Stimulated activated CD4-positive, alpha-beta T cell treated with anti-CD3 and anti-CD28 coated beads, Interleukin-12 subunit alpha, Interleukin-12 subunit beta, amount 100 ng/mL, for 4 hours (primary cell): ENCODE measurements around the gene MEGF11.
"Not testable (repeated sequence)": the region's sequence is repeated elsewhere in the genome, so short reads cannot be mapped to it uniquely, and the experiment has no call there.

Experiments used
- DNase-seq: peaks from one replicate; pipeline ENCODE4 v3.0.0-alpha.2; 2020

MEGF11 gene

DNA sequence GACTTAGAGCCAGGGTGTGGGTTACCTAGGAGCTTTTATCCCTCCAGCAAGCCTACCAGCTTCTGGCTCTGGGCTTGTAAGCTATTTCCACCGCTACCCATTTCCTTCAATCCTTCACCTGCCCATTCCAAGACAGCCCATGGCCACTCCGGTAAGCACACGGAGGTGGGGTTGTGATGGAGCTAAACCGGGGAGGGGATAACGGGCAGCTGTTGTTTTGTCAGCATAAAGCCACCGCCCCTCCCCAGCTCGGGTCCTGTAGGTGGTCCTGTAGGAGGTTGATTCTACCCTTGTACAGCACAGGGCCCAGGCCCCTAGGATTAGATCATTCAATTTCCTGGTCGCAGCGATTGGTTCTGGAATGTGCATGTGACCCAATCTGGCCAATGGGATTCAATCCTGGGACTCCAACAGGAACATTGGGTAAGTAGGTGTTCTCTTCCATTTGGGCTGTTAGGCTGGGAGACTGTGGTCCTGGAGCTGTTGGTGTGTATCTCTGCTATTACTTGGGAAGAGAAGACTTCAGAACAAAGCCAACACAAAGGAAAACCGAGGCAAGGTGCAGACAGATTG lies 233.6 kb downstream of the MEGF11 start:
- no peak for DNase-seq

DNA sequence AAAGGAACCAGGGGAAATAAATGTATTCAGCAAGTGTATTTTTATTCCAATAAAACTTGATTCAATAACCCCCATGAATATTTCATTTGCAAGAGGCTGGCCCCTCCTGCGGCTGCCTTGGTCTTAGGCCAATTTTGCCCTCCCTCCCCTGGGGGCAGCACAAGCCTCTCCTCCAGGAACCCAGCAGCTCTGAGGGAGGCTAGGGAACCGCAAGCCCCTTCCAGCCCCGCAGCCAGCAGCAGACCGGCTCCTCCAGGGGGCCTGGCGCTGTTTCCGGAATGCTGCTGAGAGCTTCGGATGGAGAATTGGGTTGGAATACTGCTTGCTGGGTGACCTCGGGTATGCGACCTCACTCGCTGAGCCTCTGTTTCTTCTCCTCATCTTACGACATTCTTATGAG lies 234.2 kb downstream of the MEGF11 start:
- DNase-seq, result no peak

- DNase-seq, result no peak
Observed at GRCh38 chr15:66018488-66018797, 235.1 kb downstream of the MEGF11 start.

DNA sequence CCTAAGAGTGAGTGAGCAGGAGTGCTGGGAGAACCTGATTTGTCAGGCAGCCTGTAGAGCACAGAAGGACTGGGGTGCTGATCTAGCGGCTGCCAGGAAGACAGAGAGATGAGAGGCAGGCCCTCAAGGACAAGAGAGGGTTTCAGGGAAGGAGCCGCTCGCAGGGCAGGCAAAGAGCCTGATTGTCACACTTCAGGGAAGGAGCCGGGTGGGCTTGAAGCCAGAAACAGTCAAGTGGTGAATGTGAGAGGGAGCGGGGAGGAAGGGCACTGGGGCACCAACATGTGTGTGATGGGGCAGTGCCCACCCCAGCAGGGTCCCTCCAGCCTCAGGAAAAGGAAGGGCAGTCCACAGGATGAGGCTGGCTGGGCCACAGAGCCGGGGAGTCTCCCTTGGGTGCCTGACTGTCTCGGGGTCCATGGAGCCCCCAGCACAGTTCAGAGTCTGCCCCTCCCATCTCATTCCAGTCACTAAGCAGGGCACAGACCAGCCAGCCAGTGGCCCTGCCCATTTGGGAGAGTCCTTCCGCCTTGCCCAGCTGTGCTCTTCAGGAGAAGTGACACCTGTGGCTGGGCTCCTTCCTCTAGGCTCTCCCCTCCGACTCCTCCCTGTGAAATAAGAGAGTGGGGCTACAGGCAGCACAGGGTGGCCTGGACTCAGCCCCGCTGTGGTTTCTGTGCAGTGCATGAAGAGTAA lies 235.6 kb downstream of the MEGF11 start:
- DNase-seq, result no peak

GRCh38 chr15:66017000-66017399 lies 236.6 kb downstream of the MEGF11 start:
- no peak for DNase-seq

DNA sequence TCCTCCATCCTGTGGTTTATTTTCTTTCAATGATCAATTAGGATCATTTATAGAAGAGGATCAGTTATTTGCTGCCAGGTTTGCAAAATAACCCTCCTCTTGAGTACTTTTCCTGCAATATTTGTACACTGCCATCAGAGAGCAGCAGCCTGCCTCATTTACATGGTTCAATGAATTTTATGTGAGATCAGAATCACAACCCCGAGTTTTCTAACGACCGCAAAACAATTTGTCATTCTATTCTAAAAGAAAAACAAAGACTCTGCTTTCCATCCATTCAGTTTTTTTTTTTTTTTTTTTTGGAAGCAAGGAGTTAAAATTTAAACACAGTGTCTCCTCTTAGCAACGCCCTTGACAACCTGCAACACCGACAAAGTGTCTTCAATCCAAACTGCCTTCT lies 237.4 kb downstream of the MEGF11 start:
- no peak for DNase-seq

DNA sequence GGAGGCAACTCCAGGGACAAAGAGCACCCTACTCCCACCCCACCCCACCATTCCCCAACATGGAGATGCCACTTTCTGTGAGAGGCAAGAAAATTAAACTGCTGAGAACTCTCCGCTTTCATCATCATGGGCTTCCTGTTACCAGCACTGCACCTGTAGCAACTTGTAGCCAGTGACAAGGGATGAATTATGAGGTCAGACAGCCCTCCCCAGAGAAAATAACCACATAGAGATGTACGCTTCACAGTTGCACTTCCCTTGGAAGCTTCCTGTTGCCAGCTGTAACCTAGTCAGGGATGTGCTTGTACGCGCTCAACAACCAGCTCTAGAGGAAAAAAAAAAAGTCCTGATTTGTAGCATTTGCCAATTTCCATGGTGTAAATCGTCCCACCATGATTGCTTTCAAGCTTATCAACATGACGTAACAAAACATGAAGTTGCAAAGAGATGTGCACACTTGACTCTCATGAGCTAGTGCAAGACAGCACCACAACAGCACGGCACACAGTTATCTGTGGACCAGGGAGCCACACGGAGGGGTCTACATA lies 238.8 kb downstream of the MEGF11 start:
- no peak for DNase-seq

- DNase-seq, result no peak
Observed at GRCh38 chr15:66014022-66014421, 239.5 kb downstream of the MEGF11 start.

GRCh38 chr15:66008940-66009562 lies 244.5 kb downstream of the MEGF11 start:
- DNase-seq, result no peak

DNA sequence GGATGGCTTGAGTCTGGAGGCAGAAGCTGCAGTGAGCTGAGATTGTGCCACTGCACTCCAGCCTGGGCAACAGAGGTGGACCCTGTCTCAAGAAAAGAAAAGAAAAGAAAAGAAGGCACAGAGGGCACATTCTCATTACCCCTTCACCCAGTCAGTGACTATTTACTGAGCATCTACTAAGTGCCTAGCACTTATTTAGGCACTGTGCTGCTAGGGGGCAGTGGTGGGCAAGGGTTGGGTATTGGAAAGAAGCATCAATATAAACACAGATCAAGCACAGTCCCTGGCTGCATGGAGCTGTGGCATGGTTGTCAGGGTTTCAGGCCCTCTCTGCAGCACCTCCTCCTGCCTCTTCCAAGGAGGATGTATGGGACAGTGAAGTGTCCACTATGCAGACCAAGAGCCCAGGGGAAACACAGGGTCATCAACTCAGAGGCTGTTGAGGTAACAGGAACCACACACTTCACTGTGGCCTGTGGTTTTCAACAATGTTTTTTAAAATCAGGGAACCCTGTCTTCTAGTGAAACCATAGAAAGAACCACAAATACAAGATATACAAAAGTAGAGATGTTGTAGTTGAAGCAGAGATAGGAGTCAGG lies 245.8 kb downstream of the MEGF11 start:
- no peak for DNase-seq

GRCh38 chr15:66006986-66007385 lies 246.6 kb downstream of the MEGF11 start:
- DNase-seq, result no peak

GRCh38 chr15:66004618-66005262 lies 248.8 kb downstream of the MEGF11 start:
- DNase-seq, result no peak

- DNase-seq, result not testable (repeated sequence)
Observed at GRCh38 chr15:66003129-66003528, 250.4 kb downstream of the MEGF11 start.

DNA sequence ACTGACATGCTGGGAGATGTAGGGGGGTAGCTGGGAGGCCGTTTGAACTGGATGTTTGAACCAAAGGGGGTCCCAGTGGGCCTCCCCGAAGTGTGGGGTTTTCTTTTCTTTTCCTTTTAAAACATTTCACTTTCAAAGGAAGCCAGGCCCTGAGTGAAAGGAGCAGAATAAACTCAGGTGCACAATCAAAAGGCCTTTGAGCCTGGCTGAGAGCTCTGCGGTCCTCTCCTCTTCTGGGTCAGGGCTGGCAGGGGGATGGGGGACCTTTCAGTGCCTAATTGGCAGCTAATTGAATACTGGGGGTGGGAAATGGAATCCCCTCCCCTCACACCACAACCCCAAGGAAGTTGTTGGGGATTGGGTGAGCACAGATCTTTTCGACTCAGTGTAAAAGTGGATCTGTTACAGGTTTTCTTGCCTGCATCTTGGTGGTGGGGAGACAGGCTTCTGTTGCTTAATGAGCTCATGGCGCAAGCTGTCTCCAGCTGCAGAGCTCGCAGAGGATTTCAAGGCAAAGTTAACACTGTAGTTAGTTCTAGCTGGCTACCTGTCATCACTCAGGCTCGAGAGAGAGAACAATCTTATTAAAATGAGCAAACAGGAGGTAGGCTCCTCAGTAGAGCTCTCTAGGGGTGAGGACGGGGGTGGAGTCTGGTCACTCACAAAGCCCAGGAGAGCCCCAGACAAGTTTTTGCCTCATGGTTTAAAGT lies 251.7 kb downstream of the MEGF11 start:
- no peak for DNase-seq

DNA sequence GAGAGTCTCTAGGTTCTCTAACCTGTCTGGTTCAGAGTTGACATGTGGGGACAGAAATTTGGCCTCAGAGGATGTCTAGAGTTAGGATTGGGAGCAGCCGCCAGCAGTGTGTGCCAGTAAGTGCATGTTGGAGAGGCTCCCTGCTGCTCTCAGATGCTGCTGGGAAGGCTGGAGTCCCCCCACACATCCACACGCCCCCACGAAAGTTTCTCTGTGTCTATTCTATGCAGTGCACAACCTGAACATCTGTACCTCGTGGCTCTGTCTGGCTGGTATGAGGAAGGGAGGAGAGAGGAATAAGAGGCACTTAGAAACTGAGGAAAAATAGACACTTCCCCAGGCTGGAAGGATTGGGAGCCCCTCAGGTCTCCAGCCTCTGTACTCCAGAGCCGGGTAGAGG lies 252.5 kb downstream of the MEGF11 start:
- no peak for DNase-seq

DNA sequence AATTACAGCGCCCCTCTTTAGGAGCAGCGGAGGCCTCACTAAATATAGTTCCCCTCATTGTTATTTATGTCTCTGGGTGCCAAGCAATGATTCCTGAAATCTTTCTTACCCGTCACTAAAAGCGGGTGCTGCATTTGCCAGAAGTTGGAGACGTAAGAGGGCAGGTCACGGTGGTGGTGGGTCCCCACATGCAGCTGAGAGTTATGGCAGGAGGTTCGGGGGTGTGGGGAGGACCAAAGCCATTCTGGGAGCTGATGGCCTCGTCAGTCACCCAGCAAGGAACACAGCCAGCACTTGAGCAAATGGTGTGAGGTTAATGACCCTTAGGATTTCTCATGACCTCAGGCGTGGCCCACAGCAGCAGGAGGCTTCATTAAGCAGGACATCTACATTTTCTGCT lies 255.1 kb downstream of the MEGF11 start:
- no peak for DNase-seq

DNA sequence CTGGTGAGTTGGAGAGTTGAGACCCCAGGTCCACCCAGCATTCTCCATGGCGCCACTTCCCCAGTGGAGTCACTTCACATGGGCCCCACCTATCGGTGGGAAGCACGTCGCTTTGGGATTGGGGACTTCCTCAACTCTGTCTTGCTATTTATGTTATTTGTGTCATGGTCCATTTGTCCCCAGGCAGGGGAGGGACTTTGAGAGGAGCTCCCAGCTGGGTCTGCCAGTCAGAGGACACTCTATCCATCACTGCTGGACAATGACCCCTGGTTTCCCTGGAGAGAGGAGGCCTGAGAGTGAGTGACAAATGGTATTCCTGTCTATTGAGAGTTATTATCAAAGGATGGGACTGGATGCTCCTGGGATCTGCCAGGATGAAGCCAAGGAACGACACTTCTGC lies 256.6 kb downstream of the MEGF11 start:
- no peak for DNase-seq

DNA sequence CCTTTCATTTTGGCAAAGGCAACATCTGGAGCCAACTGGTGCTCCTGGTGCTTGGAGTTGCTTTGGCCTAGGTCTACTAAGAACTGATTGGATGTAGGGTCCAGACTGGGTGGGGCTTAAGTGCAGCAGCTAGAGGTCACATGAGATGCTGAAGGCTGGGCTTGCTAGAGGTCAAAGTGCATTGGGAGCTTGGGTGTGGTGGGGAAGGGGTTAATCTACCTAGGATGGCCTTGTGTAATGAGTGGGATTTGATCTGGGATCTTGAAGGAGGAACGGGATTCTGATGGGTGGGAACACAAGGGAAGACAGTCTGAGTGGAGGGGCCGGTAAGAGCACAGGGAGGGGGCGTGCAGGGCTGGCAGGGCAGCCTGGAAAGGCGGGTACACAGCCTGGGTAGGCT lies 258.7 kb downstream of the MEGF11 start:
- DNase-seq, result no peak

GRCh38 chr15:65993762-65994161 lies 259.8 kb downstream of the MEGF11 start:
- DNase-seq, result no peak

DNA sequence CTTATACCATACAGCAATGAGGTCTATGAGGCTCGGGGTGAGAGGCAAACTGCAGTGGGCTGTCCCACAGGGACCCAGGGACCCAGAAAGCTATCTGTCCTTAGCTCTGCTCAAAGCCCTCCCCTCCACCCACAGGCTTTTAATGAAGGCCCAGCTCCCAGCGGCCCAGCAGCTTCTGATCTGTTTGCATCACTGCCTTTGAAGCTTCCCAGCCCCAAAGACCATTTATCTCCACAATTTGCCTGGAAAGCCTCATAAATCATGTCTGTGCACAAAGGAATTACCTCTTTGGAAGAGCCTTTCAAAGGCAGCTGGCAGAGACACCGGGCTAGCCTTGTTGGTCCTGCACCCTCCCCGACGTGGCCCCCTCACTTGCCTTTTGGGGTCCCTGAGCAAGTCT lies 260.3 kb downstream of the MEGF11 start:
- no peak for DNase-seq

GRCh38 chr15:65991721-65992483 lies 261.6 kb downstream of the MEGF11 start:
- DNase-seq, result no peak
